Fibroblast of lung (primary cell): ENCODE data around the gene PDE12.

ENCODE experiments used
- EZH2 ChIP-seq: IDR thresholded peaks from 2 replicates; pipeline ENCODE4 v1.5.1; 2012; ENCODE audit warnings: low read length, control low read depth, mild to moderate bottlenecking; ENCODE audit errors: missing control alignments
- TF ChIP-seq, protein P1 (sequence below), 2 donors: IDR thresholded peaks in 1 of 2; conservative IDR thresholded peaks in 1 of 2; 1 replicate in 1 of 2; 2 replicates in 1 of 2; pipeline ENCODE4 v1.5.1; 2011 to 2012; ENCODE audit warnings: low read length in 2 of 2, control low read depth in 1 of 2, inconsistent platforms in 1 of 2, low read depth in 1 of 2, mild to moderate bottlenecking in 1 of 2

DNA sequence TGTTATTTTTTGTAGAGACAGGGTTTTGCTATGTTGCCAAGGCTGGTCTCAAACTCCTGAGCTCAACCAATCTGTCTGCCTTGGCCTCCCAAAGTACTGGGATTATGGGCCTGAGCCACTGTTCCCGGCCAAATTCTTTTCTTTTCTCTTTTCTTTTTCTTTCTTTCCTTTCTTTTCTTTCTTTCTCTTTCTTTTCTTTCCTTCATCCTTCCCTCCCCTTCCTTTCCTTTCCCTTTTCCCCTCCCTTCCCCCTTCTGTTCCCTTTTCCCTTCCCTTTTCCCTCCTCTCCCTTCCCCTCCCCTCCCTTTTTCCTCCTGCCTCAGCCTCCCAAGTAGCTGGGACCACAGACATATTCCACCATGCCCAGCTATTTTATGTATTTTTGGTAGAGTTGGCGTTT, 44.1 kb downstream of the PDE12 start:
- TF ChIP-seq, protein P1, sequence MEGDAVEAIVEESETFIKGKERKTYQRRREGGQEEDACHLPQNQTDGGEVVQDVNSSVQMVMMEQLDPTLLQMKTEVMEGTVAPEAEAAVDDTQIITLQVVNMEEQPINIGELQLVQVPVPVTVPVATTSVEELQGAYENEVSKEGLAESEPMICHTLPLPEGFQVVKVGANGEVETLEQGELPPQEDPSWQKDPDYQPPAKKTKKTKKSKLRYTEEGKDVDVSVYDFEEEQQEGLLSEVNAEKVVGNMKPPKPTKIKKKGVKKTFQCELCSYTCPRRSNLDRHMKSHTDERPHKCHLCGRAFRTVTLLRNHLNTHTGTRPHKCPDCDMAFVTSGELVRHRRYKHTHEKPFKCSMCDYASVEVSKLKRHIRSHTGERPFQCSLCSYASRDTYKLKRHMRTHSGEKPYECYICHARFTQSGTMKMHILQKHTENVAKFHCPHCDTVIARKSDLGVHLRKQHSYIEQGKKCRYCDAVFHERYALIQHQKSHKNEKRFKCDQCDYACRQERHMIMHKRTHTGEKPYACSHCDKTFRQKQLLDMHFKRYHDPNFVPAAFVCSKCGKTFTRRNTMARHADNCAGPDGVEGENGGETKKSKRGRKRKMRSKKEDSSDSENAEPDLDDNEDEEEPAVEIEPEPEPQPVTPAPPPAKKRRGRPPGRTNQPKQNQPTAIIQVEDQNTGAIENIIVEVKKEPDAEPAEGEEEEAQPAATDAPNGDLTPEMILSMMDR (conservative IDR thresholded peaks at IDR 0.05 in 1 of 2, IDR thresholded peaks at IDR 0.05 in 1 of 2; ENCODE audit: low read depth in 1 of 2, low read length in 2 of 2), result no peak
- no peak for TF ChIP-seq EZH2
